Smooth muscle cell (in vitro differentiated cells): ENCODE results near the gene APH1B. TPM values are rescaled to one million over a fixed set of nuclear protein-coding genes. Genes with fewer than 3 reads are reported as not detected.

Source experiments
- DNase-seq: peaks from one replicate; lab custom pipeline; 2025; ENCODE audit not compliant: unreplicated experiment; lab: John Stamatoyannopoulos, UW
- H2AFZ ChIP-seq: fragments of 200-600 bp; sonication (generic); 2 replicates; pipeline ENCODE4 v1.6.0; 2016; ENCODE audit warnings: antibody characterized with exemption, low read depth, mild to moderate bottlenecking
- H3F3A ChIP-seq: fragments of 200-600 bp; sonication (generic); 2 replicates; pipeline ENCODE4 v1.6.0; 2017; ENCODE audit warnings: antibody characterized with exemption, low read depth
- H3K27ac ChIP-seq: fragments of 200-600 bp; sonication (generic); 2 replicates; pipeline ENCODE4 v1.5.1; 2016; ENCODE audit warnings: low read depth, mild to moderate bottlenecking
- H3K27me3 ChIP-seq: fragments of 200-600 bp; sonication (generic); 2 replicates; pipeline ENCODE4 v1.6.1; 2016; ENCODE audit warnings: low read depth, mild to moderate bottlenecking
- H3K36me3 ChIP-seq: fragments of 200-600 bp; sonication (generic); 2 replicates; pipeline ENCODE4 v1.5.1; 2016; ENCODE audit warnings: low read depth
- H3K4me1 ChIP-seq: fragments of 200-600 bp; sonication (generic); 2 replicates; pipeline ENCODE4 v1.5.1; 2016; ENCODE audit warnings: low read depth
- H3K4me2 ChIP-seq: fragments of 200-600 bp; sonication (generic); 2 replicates; pipeline ENCODE4 v1.6.0; 2016; ENCODE audit warnings: mild to moderate bottlenecking
- H3K4me3 ChIP-seq: fragments of 200-600 bp; sonication (generic); 2 replicates; pipeline ENCODE4 v1.5.1; 2016; ENCODE audit warnings: mild to moderate bottlenecking
- H3K79me2 ChIP-seq: fragments of 200-600 bp; sonication (generic); 2 replicates; pipeline ENCODE4 v1.6.0; 2016; ENCODE audit warnings: low read depth, mild to moderate bottlenecking
- H3K9ac ChIP-seq: fragments of 200-600 bp; sonication (generic); 2 replicates; pipeline ENCODE4 v1.6.0; 2016; ENCODE audit warnings: low read depth
- H3K9me3 ChIP-seq: fragments of 200-600 bp; sonication (generic); replicated peaks from 2 replicates; pipeline ENCODE4 v1.5.1; 2016; ENCODE audit warnings: low read depth
- H4K20me1 ChIP-seq: fragments of 200-600 bp; sonication (generic); 2 replicates; pipeline ENCODE4 v1.6.0; 2016; ENCODE audit warnings: low read depth
- WGBS: methylation state at CpG from one replicate; pipeline ENCODE4 v1.1.7; 2016; ENCODE audit warnings: low lambda C conversion rate; 5-methylcytosine and 5-hydroxymethylcytosine counted together
- polyA plus RNA-seq: library from polyadenylated mRNA; unstranded; fragments of >200 nt; fragmentation: Nextera tagmentation; extraction: Ambion mirVana; gene quantifications from 2 replicates; pipeline ENCODE4 v1.2.1, GENCODE V29; 2016
- total RNA-seq: library from RNA; depleted of rRNA; stranded (reverse); fragments of >200 nt; gene quantifications from 2 replicates; pipeline ENCODE4 v1.2.3, GENCODE V29; 2014
- TF ChIP-seq, protein P1 (sequence below): fragments of 200-600 bp; sonication (generic); IDR thresholded peaks from 2 replicates; pipeline ENCODE4 v1.5.1; 2017; ENCODE audit warnings: borderline replicate concordance, mild to moderate bottlenecking, antibody characterized with exemption; ENCODE audit not compliant: insufficient read depth, poor library complexity, severe bottlenecking

The APH1B gene
- total and polyA plus RNA-seq, 2 experiments from 2014 or later = 14.3 to 15.5 TPM

DNA sequence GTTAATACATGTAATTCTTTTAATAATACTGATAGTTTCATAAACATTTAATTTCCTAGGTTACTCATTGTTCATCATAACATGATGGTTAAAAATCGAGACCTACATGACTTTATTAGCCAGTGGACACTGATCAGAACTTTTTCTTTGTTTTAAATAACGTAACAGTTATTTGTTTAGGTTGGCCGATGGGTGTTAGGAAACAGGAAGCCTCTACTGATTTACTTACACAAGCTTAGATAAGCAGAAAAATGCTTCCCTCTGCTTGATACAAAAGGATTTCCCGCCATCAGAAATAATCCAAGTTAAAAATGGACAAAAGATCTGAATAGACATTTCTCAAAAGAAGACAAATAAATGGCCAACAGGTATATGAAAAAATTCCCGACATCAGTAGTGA lies 16.6 kb upstream of the APH1B start:
- DNase-seq = no peak
- no peaks in the 10 kb centered on the region for H3K27me3 ChIP-seq
- no peaks in the 10 kb centered on the region for H3K79me2 ChIP-seq
- H3K9me3 ChIP-seq = no peaks in the 10 kb centered on the region
- 82% methylated on average over 5 of the region's 5 CpGs for WGBS
- peaks cover 17% of the 10 kb centered on the region for H3K4me1 ChIP-seq
- no peak overlapping the region for H3K27ac ChIP-seq
- H3F3A ChIP-seq = peaks cover 4% of the 10 kb centered on the region
- H4K20me1 ChIP-seq = no peaks in the 10 kb centered on the region
- TF ChIP-seq, protein P1, sequence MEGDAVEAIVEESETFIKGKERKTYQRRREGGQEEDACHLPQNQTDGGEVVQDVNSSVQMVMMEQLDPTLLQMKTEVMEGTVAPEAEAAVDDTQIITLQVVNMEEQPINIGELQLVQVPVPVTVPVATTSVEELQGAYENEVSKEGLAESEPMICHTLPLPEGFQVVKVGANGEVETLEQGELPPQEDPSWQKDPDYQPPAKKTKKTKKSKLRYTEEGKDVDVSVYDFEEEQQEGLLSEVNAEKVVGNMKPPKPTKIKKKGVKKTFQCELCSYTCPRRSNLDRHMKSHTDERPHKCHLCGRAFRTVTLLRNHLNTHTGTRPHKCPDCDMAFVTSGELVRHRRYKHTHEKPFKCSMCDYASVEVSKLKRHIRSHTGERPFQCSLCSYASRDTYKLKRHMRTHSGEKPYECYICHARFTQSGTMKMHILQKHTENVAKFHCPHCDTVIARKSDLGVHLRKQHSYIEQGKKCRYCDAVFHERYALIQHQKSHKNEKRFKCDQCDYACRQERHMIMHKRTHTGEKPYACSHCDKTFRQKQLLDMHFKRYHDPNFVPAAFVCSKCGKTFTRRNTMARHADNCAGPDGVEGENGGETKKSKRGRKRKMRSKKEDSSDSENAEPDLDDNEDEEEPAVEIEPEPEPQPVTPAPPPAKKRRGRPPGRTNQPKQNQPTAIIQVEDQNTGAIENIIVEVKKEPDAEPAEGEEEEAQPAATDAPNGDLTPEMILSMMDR = no peak
- no peak overlapping the region for H3K9ac ChIP-seq
- H3K36me3 ChIP-seq = no peaks in the 10 kb centered on the region
- no peak overlapping the region for H3K4me3 ChIP-seq
- no peak overlapping the region for H3K4me2 ChIP-seq
- H2AFZ ChIP-seq = no peak overlapping the region

DNA sequence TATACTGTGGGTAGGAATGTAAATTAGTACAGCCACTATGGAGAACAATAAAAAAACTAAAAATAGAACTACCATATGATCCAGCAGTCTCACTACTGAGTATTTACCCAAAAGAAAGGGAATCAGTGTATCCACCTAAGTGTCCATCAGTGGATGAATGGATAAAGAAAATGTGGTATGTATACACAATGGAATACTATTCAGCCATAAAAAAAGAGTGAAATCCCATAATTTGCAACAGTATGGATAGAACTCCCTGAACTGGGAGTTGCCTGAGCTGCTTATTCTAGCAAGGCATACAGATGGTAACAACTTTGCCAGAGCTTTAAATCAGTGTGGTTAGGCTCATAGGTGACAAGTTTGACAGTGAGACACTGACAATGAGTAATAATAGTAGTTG lies 16.1 kb upstream of the APH1B start:
- TF ChIP-seq, protein P1 = no peak
- Histone ChIP-seq H3F3A (peaks cover 1% of the 10 kb centered on the region), H3K9ac (no peak overlapping the region), H3K4me1 (peaks cover 12% of the 10 kb centered on the region), H3K36me3 (no peaks in the 10 kb centered on the region), H3K27ac (no peak overlapping the region), H4K20me1 (no peaks in the 10 kb centered on the region), H3K4me2 (no peak overlapping the region), H3K9me3 (no peaks in the 10 kb centered on the region), H3K4me3 (no peak overlapping the region), H3K79me2 (no peaks in the 10 kb centered on the region), H2AFZ (no peak overlapping the region), H3K27me3 (no peaks in the 10 kb centered on the region)
- no peak for DNase-seq

- TF ChIP-seq, protein P1 = no peak
- Histone ChIP-seq H4K20me1 (no peaks in the 10 kb centered on the region), H3K27ac (no peak overlapping the region), H3K36me3 (no peaks in the 10 kb centered on the region), H3K9ac (no peak overlapping the region), H3F3A (no peaks in the 10 kb centered on the region), H2AFZ (no peak overlapping the region), H3K4me2 (no peak overlapping the region), H3K4me3 (no peak overlapping the region), H3K9me3 (no peaks in the 10 kb centered on the region), H3K4me1 (no peaks in the 10 kb centered on the region), H3K79me2 (no peaks in the 10 kb centered on the region), H3K27me3 (no peaks in the 10 kb centered on the region)
- DNase-seq = no peak
- WGBS = 98% methylated on average over 6 of the region's 6 CpGs
These were observed 13.9 kb upstream of the APH1B start for GRCh38 chr15:63263519-63263918.

DNA sequence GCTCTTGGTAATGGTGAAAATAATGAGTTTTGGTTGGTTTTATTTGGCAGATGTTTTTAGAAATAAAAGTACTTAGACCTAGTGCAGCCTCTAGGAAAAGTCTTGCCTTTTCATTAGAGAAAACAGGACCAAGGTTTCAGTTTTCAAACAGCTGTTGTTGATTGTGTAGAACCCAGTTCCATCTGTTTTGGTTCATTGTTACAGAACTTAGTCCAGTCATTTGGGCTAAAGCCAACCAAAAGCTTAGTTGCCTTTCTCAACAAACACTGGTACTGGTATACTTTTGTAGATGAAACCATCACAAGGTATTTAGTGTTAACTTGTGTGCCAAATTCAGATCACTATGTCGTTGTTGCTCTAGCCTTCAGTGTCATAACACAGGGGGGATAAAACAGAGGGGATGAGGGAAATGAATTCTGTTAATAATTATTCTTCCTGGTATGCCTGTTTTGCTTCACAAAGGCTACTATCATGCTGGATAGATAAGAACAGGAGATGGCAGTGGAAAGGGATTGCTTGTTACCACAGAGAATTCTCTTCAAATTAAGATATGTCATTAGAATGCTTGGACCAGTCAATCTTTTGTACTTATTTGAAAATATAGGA lies 12.6 kb upstream of the APH1B start:
- Histone ChIP-seq H4K20me1 (no peaks in the 10 kb centered on the region), H2AFZ (no peak overlapping the region), H3K27ac (no peak overlapping the region), H3K27me3 (no peaks in the 10 kb centered on the region), H3K4me1 (no peaks in the 10 kb centered on the region), H3K9ac (no peak overlapping the region), H3K9me3 (no peaks in the 10 kb centered on the region), H3K36me3 (no peaks in the 10 kb centered on the region), H3K4me3 (no peak overlapping the region), H3K79me2 (no peaks in the 10 kb centered on the region), H3F3A (no peaks in the 10 kb centered on the region), H3K4me2 (no peak overlapping the region)
- TF ChIP-seq, protein P1 = no peak
- WGBS = 86% methylated on average over 1 of the region's 1 CpG
- DNase-seq = no peak
